Progenitor cell of endocrine pancreas (in vitro differentiated cells): ENCODE data around the gene NGRN. TPM values are rescaled to one million over a fixed set of nuclear protein-coding genes. Genes with fewer than 3 reads are reported as not detected.

ENCODE experiments used
- DNase-seq: peaks from one replicate; pipeline ENCODE4 v3.0.0; 2021; ENCODE audit warnings: low spot score; ENCODE audit not compliant: unreplicated experiment
- H3K27ac Mint-ChIP-seq: 2 replicates; pipeline ENCODE4 v1.8.0; 2021; ENCODE audit warnings: mild to moderate bottlenecking, moderate library complexity, mixed read lengths
- H3K27me3 Mint-ChIP-seq: 2 replicates; pipeline ENCODE4 v1.8.0; 2021; ENCODE audit warnings: mixed read lengths
- H3K36me3 Mint-ChIP-seq: 2 replicates; pipeline ENCODE4 v1.8.0; 2022; ENCODE audit warnings: mixed read lengths; ENCODE audit not compliant: insufficient read depth
- H3K4me1 Mint-ChIP-seq: 2 replicates; pipeline ENCODE4 v1.8.0; 2021; ENCODE audit warnings: low read depth, mixed read lengths
- H3K4me3 Mint-ChIP-seq: 2 replicates; pipeline ENCODE4 v1.8.0; 2021; ENCODE audit warnings: low read depth, mild to moderate bottlenecking, moderate library complexity, mixed read lengths
- H3K9me3 Mint-ChIP-seq: 2 replicates; pipeline ENCODE4 v1.8.0; 2021; ENCODE audit warnings: low read depth, mixed read lengths
- CTCF ChIP-seq: fragments of 200-600 bp; sonication (generic); IDR thresholded peaks from one replicate; pipeline ENCODE4 v1.5.0; 2021; ENCODE audit warnings: antibody characterized with exemption, mild to moderate bottlenecking; ENCODE audit not compliant: unreplicated experiment
- total RNA-seq: library from RNA; stranded (reverse); gene quantifications from 2 replicates; pipeline ENCODE4 v1.2.1, GENCODE V29; 2021

The NGRN gene
- total RNA-seq, 1 donor from 2014 or later, result 121 TPM

GRCh38 chr15:90320885-90321278 lies 55.4 kb downstream of the NGRN start:
- DNase-seq, result no peak
- no peaks in the 10 kb centered on the region for H3K9me3 Mint-ChIP-seq
- TF ChIP-seq CTCF, result no peak
- peaks cover 13% of the 10 kb centered on the region for H3K4me1 Mint-ChIP-seq
- no peaks in the 10 kb centered on the region for H3K27me3 Mint-ChIP-seq
- H3K27ac Mint-ChIP-seq, result no peak overlapping the region
- no peaks in the 10 kb centered on the region for H3K36me3 Mint-ChIP-seq
- no peak overlapping the region for H3K4me3 Mint-ChIP-seq

Other genes starting within 250 kb of the NGRN start
- gene IDH2, start 163.2 kb upstream of the NGRN start, total RNA-seq, result 149 and 164 TPM in 2 replicates
- 36.4 and 41.9 TPM in 2 replicates for gene SEMA4B, start 64.3 kb upstream of the NGRN start, total RNA-seq
- gene CIB1, start 31.7 kb upstream of the NGRN start, total RNA-seq, result 28.3 and 30.3 TPM in 2 replicates
- gene GDPGP1, start 31.5 kb upstream of the NGRN start, total RNA-seq, result 7.8 and 8.6 TPM in 2 replicates
- 0.69 TPM in 1 of 2 replicates, not detected in the other for gene TTLL13, start 16.1 kb upstream of the NGRN start, total RNA-seq
- 9.5 and 13.8 TPM in 2 replicates for gene ZNF774, start 86.6 kb downstream of the NGRN start, total RNA-seq
- 141 and 142 TPM in 2 replicates for gene IQGAP1, start 122.6 kb downstream of the NGRN start, total RNA-seq